Measurements from ENCODE around the gene SMG6. TPM values are rescaled to one million over a fixed set of nuclear protein-coding genes. Genes with fewer than 3 reads are reported as not detected.

SMG6 gene
- total and polyA plus RNA-seq, 2 of the 4 experiments (the other 2 are of a cell fraction): 16.3 to 30.3 TPM

GRCh38 chr17:2194889-2195335 is 108.7 kb downstream of the SMG6 start:
- H2AK5ac ChIP-seq (ENCODE audit: low read depth, low read length): peak overlapping the region; percentile 56; the same call in 1 of the 2 replicates
- dilution Hi-C loops (cut with HindIII; ENCODE audit: low sequenced_read_pairs, unreplicated experiment): no loop called here
- ATAC-seq (ENCODE audit: low read depth) (no peak), DNase-seq (no peak)
- TF ChIP-seq ELK1 (IDR thresholded peaks at IDR 0.05; ENCODE audit: borderline replicate concordance, low read depth, low read length): no peak
- 0 out of 2 replicates have a peak, but pooled peaks have one; percentile 7 for TF ChIP-seq CEBPB (IDR thresholded peaks at IDR 0.05; ENCODE audit: low read depth, low read length)
- peak overlapping the region; percentile 19 for H2AK9ac ChIP-seq (replicated peaks; ENCODE audit: low read depth, low read length, poor library complexity)
- H3K27ac ChIP-seq (ENCODE audit: insufficient read depth, low read length): no peak overlapping the region
- intact Hi-C loops (cut with micrococcal nuclease): no loop called here
- H3K4me1 ChIP-seq (ENCODE audit: control insufficient read depth, insufficient read depth, low read length): peaks cover 18% of the 10 kb centered on the region
- H4K20me1 ChIP-seq (ENCODE audit: insufficient read depth, low read length): no peaks in the 10 kb centered on the region
- peak overlapping the region; percentile 13; the same call in 1 of the 2 replicates for H3K4ac ChIP-seq (ENCODE audit: low read depth, low read length)
- no peak overlapping the region for H3K9ac ChIP-seq (ENCODE audit: low read depth, low read length)
- no peak overlapping the region for H2BK5ac ChIP-seq (ENCODE audit: low read depth, low read length, poor library complexity, severe bottlenecking)
- no peak overlapping the region for H4K91ac ChIP-seq (ENCODE audit: insufficient read depth, low read depth, low read length)
- no peak overlapping the region for H3K4me2 ChIP-seq (ENCODE audit: low read depth, low read length)
- no peak overlapping the region for H2BK20ac ChIP-seq (ENCODE audit: low read depth, low read length)
- H3K14ac ChIP-seq (replicated peaks; ENCODE audit: low read depth, low read length): no peak overlapping the region; the same call in 1 of the 2 replicates
- H4K8ac ChIP-seq (ENCODE audit: low read depth in 2 of 2, low read length in 2 of 2): peak overlapping the region in 1 of 2 experiments; percentile 4; a peak in 1 of 4 replicates
- H2AFZ ChIP-seq (replicated peaks; ENCODE audit: low read length, poor library complexity): no peak overlapping the region
- WGBS, 2 experiments (ENCODE audit: extremely low coverage in 2 of 2, insufficient read length in 1 of 2): no CpG with 5 or more reads among the region's 5 CpGs
- peaks cover 41 to 80% of the 10 kb centered on the region in 2 experiments for H3K79me1 ChIP-seq (ENCODE audit: low read depth in 1 of 2, low read length in 2 of 2)
- no peaks in the 10 kb centered on the region for H3K9me3 ChIP-seq (ENCODE audit: control insufficient read depth, insufficient read depth, low read length)
- H3K18ac ChIP-seq (ENCODE audit: low read depth, low read length): peak overlapping the region; percentile 28; the same call in 1 of the 2 replicates
- H3K27me3 ChIP-seq (ENCODE audit: control insufficient read depth, insufficient read depth, low read length): no peaks in the 10 kb centered on the region
- no peak overlapping the region for H3K23ac ChIP-seq (ENCODE audit: low read depth, low read length)
- in situ Hi-C loops (cut with MboI; ENCODE audit: low sequenced_read_pairs): no loop called here
- 0 out of 2 replicates have a peak overlapping the region, but pooled peaks have one; percentile 26 for H2BK120ac ChIP-seq (ENCODE audit: low read depth, low read length)
- no peak overlapping the region for H2BK15ac ChIP-seq (ENCODE audit: low read depth, low read length)
- H3K4me3 ChIP-seq (ENCODE audit: insufficient read depth, low read depth, low read length): no peak overlapping the region
- H3K36me3 ChIP-seq (ENCODE audit: control insufficient read depth, insufficient read depth, low read length): peaks cover 10% of the 10 kb centered on the region; the same call in 1 of the 2 replicates
- H3K9me1 ChIP-seq (ENCODE audit: insufficient read depth, low read length): peaks cover 24% of the 10 kb centered on the region
- no peak overlapping the region for H3K56ac ChIP-seq (ENCODE audit: extremely low read depth, insufficient read depth, low read length)
- ChIA-PET POLR2A (ENCODE audit: unreplicated experiment) (no interaction called here), CTCF (no interaction called here)
- no peak overlapping the region for H4K5ac ChIP-seq (ENCODE audit: low read depth, low read length)
- BruUV-seq (replicated peaks): no TSS peak
